ENCODE results near the gene ZNF605.
A peak's percentile ranks its signal among the peaks of the same experiment; 100 is the strongest.
"Not testable (repeated sequence)": the region's sequence is repeated elsewhere in the genome, so short reads cannot be mapped to it uniquely, and the experiment has no call there.

ZNF605 gene

GRCh38 chr12:132956011-132956788, at the start of gene ZNF605:
TSS of gene ZNF605 (minus strand) at chr12:132956306. CDS start at chr12:132945635, 10,671 bp downstream.
- DNase-seq (ENCODE audit: low read depth in 3 of 3) = peak; percentile 71 to 76 (median 71)

GRCh38 chr12:132998741-132999140, 42.6 kb upstream of the ZNF605 start:
- DNase-seq (ENCODE audit: low read depth in 3 of 3) = no peak

- DNase-seq (ENCODE audit: low read depth in 3 of 3) = no peak
Observed at GRCh38 chr12:132986885-132987225, 30.7 kb upstream of the ZNF605 start.

- peak; percentile 72 to 77 (median 73) for DNase-seq (ENCODE audit: low read depth in 3 of 3)
Observed at GRCh38 chr12:132986001-132986884, 30.1 kb upstream of the ZNF605 start, which contains the start of gene ZNF26. TSS of gene ZNF26 (plus strand) at chr12:132986367. CDS start at chr12:132986841, 474 bp downstream.

- DNase-seq (ENCODE audit: low read depth in 3 of 3) = not testable (repeated sequence)
Observed at GRCh38 chr12:132976870-132977269, 20.8 kb upstream of the ZNF605 start.

- no peak for DNase-seq (ENCODE audit: low read depth in 3 of 3)
Observed at GRCh38 chr12:132972374-132972773, 16.3 kb upstream of the ZNF605 start.

- no peak for DNase-seq (ENCODE audit: low read depth in 3 of 3)
Observed at GRCh38 chr12:132967736-132968135, 11.6 kb upstream of the ZNF605 start.

- DNase-seq (ENCODE audit: low read depth in 3 of 3) = no peak
Observed at GRCh38 chr12:132966676-132967415, 10.7 kb upstream of the ZNF605 start.

GRCh38 chr12:132965796-132966195, 9.7 kb upstream of the ZNF605 start:
- no peak for DNase-seq (ENCODE audit: low read depth in 3 of 3)

- DNase-seq (ENCODE audit: low read depth in 3 of 3) = not testable (repeated sequence)
Observed at GRCh38 chr12:132963947-132964346, 7.8 kb upstream of the ZNF605 start.

GRCh38 chr12:132961790-132962189, 5.7 kb upstream of the ZNF605 start:
- DNase-seq (ENCODE audit: low read depth in 3 of 3) = not testable (repeated sequence)

- DNase-seq (ENCODE audit: low read depth in 3 of 3) = no peak
Observed at GRCh38 chr12:132955094-132956010, 754 bp downstream of the ZNF605 start.

GRCh38 chr12:132954471-132955048, 1.5 kb downstream of the ZNF605 start:
- no peak for DNase-seq (ENCODE audit: low read depth in 3 of 3)

GRCh38 chr12:132953771-132954170, 2.3 kb downstream of the ZNF605 start:
- no peak for DNase-seq (ENCODE audit: low read depth in 3 of 3)

GRCh38 chr12:132953163-132953425, 3.0 kb downstream of the ZNF605 start:
- DNase-seq (ENCODE audit: low read depth in 3 of 3) = no peak

GRCh38 chr12:132952371-132953162, 3.5 kb downstream of the ZNF605 start:
- no peak for DNase-seq (ENCODE audit: low read depth in 3 of 3)

GRCh38 chr12:132951649-132952048, 4.5 kb downstream of the ZNF605 start:
- no peak for DNase-seq (ENCODE audit: low read depth in 3 of 3)

GRCh38 chr12:132950844-132951535, 5.1 kb downstream of the ZNF605 start:
- DNase-seq (ENCODE audit: low read depth in 3 of 3) = no peak

Data from stimulated activated CD4-positive, alpha-beta T cell treated with anti-CD3 and anti-CD28 coated beads, TNF-alpha, amount 100 ng/mL, for 4 hours (primary cell).